ENCODE results near the gene KRT39. TPM values are rescaled to one million over a fixed set of nuclear protein-coding genes. Genes with fewer than 3 reads are reported as not detected.

KRT39 gene
- total and polyA plus RNA-seq, 2 experiments from 2014 or later: not detected

DNA sequence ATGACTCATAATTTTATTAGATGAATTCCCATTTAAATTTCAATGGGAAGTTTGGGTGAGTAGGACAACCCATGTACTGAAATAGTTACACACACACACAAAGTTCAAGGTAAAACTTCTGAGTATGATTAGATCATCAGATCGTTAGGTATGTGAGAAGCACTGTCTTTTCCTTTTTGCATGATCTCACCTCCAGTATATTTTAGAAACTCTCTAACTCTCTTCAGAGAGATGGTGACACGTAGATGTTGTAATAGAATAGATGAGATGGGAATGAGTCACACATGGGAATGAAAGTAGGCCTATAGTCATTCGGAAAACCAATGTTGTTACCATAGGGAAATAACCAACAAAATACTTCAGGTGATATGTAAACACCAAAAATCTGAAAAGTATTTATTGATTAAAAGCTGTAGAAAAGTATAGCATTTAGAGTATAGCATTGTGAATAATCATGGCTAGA lies 51.5 kb downstream of the KRT39 start (continued):
- TF ChIP-seq, protein P1, sequence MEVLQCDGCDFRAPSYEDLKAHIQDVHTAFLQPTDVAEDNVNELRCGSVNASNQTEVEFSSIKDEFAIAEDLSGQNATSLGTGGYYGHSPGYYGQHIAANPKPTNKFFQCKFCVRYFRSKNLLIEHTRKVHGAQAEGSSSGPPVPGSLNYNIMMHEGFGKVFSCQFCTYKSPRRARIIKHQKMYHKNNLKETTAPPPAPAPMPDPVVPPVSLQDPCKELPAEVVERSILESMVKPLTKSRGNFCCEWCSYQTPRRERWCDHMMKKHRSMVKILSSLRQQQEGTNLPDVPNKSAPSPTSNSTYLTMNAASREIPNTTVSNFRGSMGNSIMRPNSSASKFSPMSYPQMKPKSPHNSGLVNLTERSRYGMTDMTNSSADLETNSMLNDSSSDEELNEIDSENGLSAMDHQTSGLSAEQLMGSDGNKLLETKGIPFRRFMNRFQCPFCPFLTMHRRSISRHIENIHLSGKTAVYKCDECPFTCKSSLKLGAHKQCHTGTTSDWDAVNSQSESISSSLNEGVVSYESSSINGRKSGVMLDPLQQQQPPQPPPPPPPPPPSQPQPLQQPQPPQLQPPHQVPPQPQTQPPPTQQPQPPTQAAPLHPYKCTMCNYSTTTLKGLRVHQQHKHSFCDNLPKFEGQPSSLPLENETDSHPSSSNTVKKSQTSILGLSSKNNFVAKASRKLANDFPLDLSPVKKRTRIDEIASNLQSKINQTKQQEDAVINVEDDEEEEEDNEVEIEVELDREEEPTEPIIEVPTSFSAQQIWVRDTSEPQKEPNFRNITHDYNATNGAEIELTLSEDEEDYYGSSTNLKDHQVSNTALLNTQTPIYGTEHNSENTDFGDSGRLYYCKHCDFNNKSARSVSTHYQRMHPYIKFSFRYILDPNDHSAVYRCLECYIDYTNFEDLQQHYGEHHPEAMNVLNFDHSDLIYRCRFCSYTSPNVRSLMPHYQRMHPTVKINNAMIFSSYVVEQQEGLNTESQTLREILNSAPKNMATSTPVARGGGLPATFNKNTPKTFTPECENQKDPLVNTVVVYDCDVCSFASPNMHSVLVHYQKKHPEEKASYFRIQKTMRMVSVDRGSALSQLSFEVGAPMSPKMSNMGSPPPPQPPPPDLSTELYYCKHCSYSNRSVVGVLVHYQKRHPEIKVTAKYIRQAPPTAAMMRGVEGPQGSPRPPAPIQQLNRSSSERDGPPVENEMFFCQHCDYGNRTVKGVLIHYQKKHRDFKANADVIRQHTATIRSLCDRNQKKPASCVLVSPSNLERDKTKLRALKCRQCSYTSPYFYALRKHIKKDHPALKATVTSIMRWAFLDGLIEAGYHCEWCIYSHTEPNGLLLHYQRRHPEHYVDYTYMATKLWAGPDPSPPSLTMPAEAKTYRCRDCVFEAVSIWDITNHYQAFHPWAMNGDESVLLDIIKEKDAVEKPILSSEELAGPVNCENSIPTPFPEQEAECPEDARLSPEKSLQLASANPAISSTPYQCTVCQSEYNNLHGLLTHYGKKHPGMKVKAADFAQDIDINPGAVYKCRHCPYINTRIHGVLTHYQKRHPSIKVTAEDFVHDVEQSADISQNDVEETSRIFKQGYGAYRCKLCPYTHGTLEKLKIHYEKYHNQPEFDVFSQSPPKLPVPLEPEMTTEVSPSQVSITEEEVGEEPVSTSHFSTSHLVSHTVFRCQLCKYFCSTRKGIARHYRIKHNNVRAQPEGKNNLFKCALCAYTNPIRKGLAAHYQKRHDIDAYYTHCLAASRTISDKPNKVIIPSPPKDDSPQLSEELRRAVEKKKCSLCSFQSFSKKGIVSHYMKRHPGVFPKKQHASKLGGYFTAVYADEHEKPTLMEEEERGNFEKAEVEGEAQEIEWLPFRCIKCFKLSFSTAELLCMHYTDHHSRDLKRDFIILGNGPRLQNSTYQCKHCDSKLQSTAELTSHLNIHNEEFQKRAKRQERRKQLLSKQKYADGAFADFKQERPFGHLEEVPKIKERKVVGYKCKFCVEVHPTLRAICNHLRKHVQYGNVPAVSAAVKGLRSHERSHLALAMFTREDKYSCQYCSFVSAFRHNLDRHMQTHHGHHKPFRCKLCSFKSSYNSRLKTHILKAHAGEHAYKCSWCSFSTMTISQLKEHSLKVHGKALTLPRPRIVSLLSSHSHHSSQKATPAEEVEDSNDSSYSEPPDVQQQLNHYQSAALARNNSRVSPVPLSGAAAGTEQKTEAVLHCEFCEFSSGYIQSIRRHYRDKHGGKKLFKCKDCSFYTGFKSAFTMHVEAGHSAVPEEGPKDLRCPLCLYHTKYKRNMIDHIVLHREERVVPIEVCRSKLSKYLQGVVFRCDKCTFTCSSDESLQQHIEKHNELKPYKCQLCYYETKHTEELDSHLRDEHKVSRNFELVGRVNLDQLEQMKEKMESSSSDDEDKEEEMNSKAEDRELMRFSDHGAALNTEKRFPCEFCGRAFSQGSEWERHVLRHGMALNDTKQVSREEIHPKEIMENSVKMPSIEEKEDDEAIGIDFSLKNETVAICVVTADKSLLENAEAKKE (CRISPR knock-in tag; IDR thresholded peaks at IDR 0.05): no peak
- TF ChIP-seq, protein P2, sequence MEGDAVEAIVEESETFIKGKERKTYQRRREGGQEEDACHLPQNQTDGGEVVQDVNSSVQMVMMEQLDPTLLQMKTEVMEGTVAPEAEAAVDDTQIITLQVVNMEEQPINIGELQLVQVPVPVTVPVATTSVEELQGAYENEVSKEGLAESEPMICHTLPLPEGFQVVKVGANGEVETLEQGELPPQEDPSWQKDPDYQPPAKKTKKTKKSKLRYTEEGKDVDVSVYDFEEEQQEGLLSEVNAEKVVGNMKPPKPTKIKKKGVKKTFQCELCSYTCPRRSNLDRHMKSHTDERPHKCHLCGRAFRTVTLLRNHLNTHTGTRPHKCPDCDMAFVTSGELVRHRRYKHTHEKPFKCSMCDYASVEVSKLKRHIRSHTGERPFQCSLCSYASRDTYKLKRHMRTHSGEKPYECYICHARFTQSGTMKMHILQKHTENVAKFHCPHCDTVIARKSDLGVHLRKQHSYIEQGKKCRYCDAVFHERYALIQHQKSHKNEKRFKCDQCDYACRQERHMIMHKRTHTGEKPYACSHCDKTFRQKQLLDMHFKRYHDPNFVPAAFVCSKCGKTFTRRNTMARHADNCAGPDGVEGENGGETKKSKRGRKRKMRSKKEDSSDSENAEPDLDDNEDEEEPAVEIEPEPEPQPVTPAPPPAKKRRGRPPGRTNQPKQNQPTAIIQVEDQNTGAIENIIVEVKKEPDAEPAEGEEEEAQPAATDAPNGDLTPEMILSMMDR (conservative IDR thresholded peaks at IDR 0.05; ENCODE audit: low read depth in 2 of 2): no peak

DNA sequence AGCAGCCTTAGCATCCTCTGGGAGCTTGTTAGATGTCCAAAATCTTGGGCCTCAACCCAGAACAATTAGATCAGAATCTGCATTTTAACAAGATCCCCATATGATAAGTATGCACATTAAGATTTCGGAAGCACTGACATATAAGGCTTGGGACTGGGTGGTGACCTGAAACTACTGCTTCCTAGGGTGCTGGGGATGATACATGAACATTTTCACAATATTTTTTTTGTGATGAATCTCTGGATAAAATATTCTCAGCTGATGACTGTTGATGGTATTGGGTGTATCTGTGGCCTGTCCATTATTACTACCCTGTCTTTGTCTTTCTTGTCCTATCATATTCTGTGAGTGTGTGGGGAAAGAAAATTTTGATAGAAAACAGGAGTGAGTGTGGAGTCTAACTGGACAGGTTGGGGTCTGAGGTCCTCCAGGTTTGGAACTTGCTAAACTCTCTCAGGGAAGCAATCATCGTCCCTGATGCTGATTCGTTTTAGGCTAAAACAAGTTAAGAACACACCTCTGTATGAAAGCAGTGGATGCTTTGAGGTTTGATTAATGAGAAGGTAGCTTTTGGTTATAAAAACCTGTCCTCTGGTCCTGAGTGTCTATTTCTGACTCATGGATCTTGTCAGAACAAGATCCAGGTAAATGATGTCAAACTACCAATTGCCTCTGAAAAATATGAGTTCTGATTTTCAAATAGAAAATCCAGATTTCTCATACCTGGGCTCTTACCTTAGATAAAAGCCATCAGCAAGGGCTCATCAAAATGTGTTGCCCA lies 52.5 kb downstream of the KRT39 start:
- H3K36me3 ChIP-seq (ENCODE audit: insufficient read depth): no peaks in the 10 kb centered on the region
- ATAC-seq: no peak
- no peak overlapping the region for H3K4me2 ChIP-seq
- Mint-ChIP-seq H3K36me3 (ENCODE audit: low read depth) (no peaks in the 10 kb centered on the region), H3K9me3 (no peaks in the 10 kb centered on the region), H3K27me3 (ENCODE audit: insufficient read depth, low read depth, poor library complexity) (no peaks in the 10 kb centered on the region), H3K4me3 (no peak overlapping the region), H3K27ac (no peak overlapping the region), H3K4me1 (peaks cover 5% of the 10 kb centered on the region; the same call in 2 of the 3 replicates)
- H3K79me2 ChIP-seq (replicated peaks; ENCODE audit: insufficient read depth): no peaks in the 10 kb centered on the region
- H3F3A ChIP-seq (replicated peaks; ENCODE audit: low read depth): no peaks in the 10 kb centered on the region
- TF ChIP-seq NANOG (IDR thresholded peaks at IDR 0.05; ENCODE audit: borderline replicate concordance): no peak
- no peak for TF ChIP-seq POLR2AphosphoS5 (IDR thresholded peaks at IDR 0.05; ENCODE audit: low read depth)
- TF ChIP-seq ZNF114 (CRISPR knock-in tag; IDR thresholded peaks at IDR 0.05): no peak
- TF ChIP-seq, protein P2 (conservative IDR thresholded peaks at IDR 0.05; ENCODE audit: low read depth in 2 of 2): no peak
- TF ChIP-seq, protein P3, sequence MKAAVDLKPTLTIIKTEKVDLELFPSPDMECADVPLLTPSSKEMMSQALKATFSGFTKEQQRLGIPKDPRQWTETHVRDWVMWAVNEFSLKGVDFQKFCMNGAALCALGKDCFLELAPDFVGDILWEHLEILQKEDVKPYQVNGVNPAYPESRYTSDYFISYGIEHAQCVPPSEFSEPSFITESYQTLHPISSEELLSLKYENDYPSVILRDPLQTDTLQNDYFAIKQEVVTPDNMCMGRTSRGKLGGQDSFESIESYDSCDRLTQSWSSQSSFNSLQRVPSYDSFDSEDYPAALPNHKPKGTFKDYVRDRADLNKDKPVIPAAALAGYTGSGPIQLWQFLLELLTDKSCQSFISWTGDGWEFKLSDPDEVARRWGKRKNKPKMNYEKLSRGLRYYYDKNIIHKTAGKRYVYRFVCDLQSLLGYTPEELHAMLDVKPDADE (IDR thresholded peaks at IDR 0.05): no peak
- TF ChIP-seq ZNF331 (CRISPR knock-in tag; IDR thresholded peaks at IDR 0.05; ENCODE audit: low read depth): no peak
- no peak for TF ChIP-seq CREB1 (CRISPR knock-in tag; IDR thresholded peaks at IDR 0.05; ENCODE audit: low read depth)
- no peak for DNase-seq (ENCODE audit: low spot score)
- H4K20me1 ChIP-seq (replicated peaks; ENCODE audit: insufficient read depth): no peaks in the 10 kb centered on the region
- H3K27me3 ChIP-seq (ENCODE audit: insufficient read depth): no peaks in the 10 kb centered on the region
- H3K9me2 ChIP-seq (ENCODE audit: insufficient read depth): no peaks in the 10 kb centered on the region
- no peaks in the 10 kb centered on the region for H3K4me1 ChIP-seq (ENCODE audit: insufficient read depth)
- no peak overlapping the region for H3K4me3 ChIP-seq
- no peak overlapping the region for H2AFZ ChIP-seq
- H3K27ac ChIP-seq (ENCODE audit: low read depth): no peak overlapping the region

All from GM23338 (cell line).